GM23248 (cell line): Measurements from ENCODE around the gene PIK3C2B. TPM values are rescaled to one million over a fixed set of nuclear protein-coding genes. Genes with fewer than 3 reads are reported as not detected.

ENCODE experiments used
- DNase-seq: peaks from one replicate; pipeline ENCODE4 v3.0.0-alpha.2; 2015
- H2AFZ ChIP-seq: fragments of 200-600 bp; sonication (generic); 2 replicates; pipeline ENCODE4 v1.6.1; 2016; ENCODE audit warnings: antibody characterized with exemption
- H3F3A ChIP-seq: fragments of 200-600 bp; sonication (generic); 2 replicates; pipeline ENCODE4 v1.6.1; 2016; ENCODE audit warnings: mild to moderate bottlenecking, antibody characterized with exemption, mixed run types; ENCODE audit not compliant: insufficient read depth
- H3K27ac ChIP-seq: fragments of 200-600 bp; sonication (generic); 2 replicates; pipeline ENCODE4 v1.5.1; 2016; ENCODE audit warnings: mild to moderate bottlenecking
- H3K27me3 ChIP-seq: fragments of 200-600 bp; sonication (generic); replicated peaks from 2 replicates; pipeline ENCODE4 v1.6.1; 2016; ENCODE audit warnings: mild to moderate bottlenecking; ENCODE audit not compliant: insufficient read depth
- H3K36me3 ChIP-seq: fragments of 200-600 bp; sonication (generic); 2 replicates; pipeline ENCODE4 v1.6.1; 2016; ENCODE audit warnings: low read depth, mild to moderate bottlenecking
- H3K4me1 ChIP-seq: fragments of 200-600 bp; sonication (generic); 2 replicates; pipeline ENCODE4 v1.6.1; 2016; ENCODE audit warnings: mild to moderate bottlenecking; ENCODE audit not compliant: insufficient read depth
- H3K4me2 ChIP-seq: fragments of 200-600 bp; sonication (generic); one replicate; pipeline ENCODE4 v1.6.1; 2016; ENCODE audit warnings: mild to moderate bottlenecking; ENCODE audit not compliant: unreplicated experiment
- H3K4me3 ChIP-seq: fragments of 200-600 bp; sonication (generic); 2 replicates; pipeline ENCODE4 v1.5.1; 2016; ENCODE audit warnings: mild to moderate bottlenecking
- H3K79me2 ChIP-seq: fragments of 200-600 bp; sonication (generic); 2 replicates; pipeline ENCODE4 v1.6.1; 2016; ENCODE audit warnings: mild to moderate bottlenecking; ENCODE audit not compliant: insufficient read depth
- H3K9ac ChIP-seq: fragments of 200-600 bp; sonication (generic); 2 replicates; pipeline ENCODE4 v1.6.1; 2016; ENCODE audit warnings: mild to moderate bottlenecking
- H3K9me2 ChIP-seq: fragments of 200-600 bp; sonication (generic); 2 replicates; pipeline ENCODE4 v1.6.1; 2016; ENCODE audit warnings: mixed run types, mild to moderate bottlenecking, moderate library complexity; ENCODE audit not compliant: insufficient read depth
- H3K9me3 ChIP-seq: fragments of 200-600 bp; sonication (generic); one replicate; pipeline ENCODE4 v1.6.1; 2017; ENCODE audit warnings: low read depth
- H4K20me1 ChIP-seq: fragments of 200-600 bp; sonication (generic); 2 replicates; pipeline ENCODE4 v1.6.0; 2016; ENCODE audit not compliant: insufficient read depth
- EZH2 ChIP-seq: fragments of 200-600 bp; sonication (generic); IDR thresholded peaks from 2 replicates; pipeline ENCODE4 v1.6.1; 2018; ENCODE audit warnings: antibody characterized with exemption, mild to moderate bottlenecking; ENCODE audit not compliant: insufficient read depth, poor library complexity, severe bottlenecking
- EZH2phosphoT487 ChIP-seq: fragments of 200-600 bp; sonication (generic); IDR thresholded peaks from 2 replicates; pipeline ENCODE4 v1.6.1; 2018; ENCODE audit warnings: antibody characterized with exemption, moderate library complexity, mild to moderate bottlenecking, low read depth; ENCODE audit not compliant: insufficient read depth
- WGBS, 2 experiments: methylation state at CpG; one replicate each; pipeline ENCODE4 v1.1.6; 2015 to 2017; ENCODE audit warnings: low lambda C conversion rate in 2 of 2, low coverage in 1 of 2; ENCODE audit errors: missing lambda C conversion rate in 2 of 2; 5-methylcytosine and 5-hydroxymethylcytosine counted together
- in situ Hi-C: fragments of 300-500 bp; cut with MboI; formaldehyde crosslinking; loops from 2 replicates; pipeline ENCODE4 v1.15.0; 2020
- polyA plus RNA-seq: library from polyadenylated mRNA; unstranded; fragments of >200 nt; fragmentation: Nextera tagmentation; extraction: Ambion mirVana; gene quantifications from 2 replicates; pipeline ENCODE4 v1.2.1, GENCODE V29; 2016
- total RNA-seq: library from RNA; depleted of rRNA; stranded (reverse); fragments of >200 nt; shearing (Covaris generic); gene quantifications from 2 replicates; pipeline ENCODE4 v1.2.3, GENCODE V29; 2014

Gene PIK3C2B
- total and polyA plus RNA-seq, 2 experiments from 2014 or later: 0.20 to 0.76 TPM

DNA sequence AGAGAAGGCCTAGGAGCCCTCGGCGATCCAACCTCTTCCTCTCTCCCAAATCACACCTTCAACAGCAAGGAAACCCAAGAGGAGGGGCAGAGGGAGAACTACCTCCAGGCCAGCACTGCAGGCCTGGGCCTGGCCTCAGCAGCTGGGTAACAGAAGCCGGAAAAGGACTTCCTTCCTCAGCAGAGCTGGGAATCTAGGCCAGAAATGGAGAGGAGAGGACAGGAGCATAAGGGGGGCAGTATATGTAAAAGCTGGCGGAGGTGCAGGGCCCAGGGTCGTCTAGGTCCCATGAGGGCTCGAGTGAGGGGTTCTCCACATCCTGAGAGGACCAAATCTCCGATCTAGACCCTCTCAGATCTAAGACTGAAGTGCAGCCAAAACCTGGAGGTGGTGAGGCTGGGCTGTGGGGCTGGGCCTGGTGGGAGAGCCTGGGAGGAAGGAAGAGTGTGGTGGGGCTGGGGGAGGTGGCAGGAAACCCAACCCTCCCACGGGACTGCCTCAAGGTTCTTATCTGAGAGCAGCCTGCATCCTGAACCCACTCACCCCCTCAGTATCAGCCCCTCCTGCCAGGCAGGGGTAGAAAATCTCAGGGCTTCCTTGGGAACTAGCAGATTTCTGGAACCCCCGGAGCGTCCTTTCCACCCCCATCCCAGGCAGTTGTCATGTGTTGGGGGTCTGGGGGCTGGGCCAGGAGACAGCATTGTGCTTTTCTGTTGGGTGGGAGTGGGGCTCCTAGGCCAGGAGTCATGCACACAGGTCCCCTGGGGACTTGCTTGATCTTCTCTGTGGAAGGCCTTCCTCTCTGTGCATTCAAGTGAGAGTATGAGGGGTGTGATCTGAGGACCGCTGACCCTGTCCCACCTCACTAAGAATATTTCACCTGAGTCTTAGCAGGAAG, 33.0 kb downstream of the PIK3C2B start:
- Histone ChIP-seq H3K36me3 (no peaks in the 10 kb centered on the region), H3K9ac (no peak overlapping the region), H2AFZ (no peak overlapping the region), H3K79me2 (no peaks in the 10 kb centered on the region), H3K9me2 (no peaks in the 10 kb centered on the region), H3F3A (no peaks in the 10 kb centered on the region), H3K9me3 (no peaks in the 10 kb centered on the region), H3K4me2 (no peak overlapping the region), H3K27me3 (peaks cover 6% of the 10 kb centered on the region), H3K27ac (no peak overlapping the region), H4K20me1 (no peaks in the 10 kb centered on the region), H3K4me1 (no peaks in the 10 kb centered on the region), H3K4me3 (no peak overlapping the region)
- WGBS, 2 experiments: 65% methylated on average over 10 to 11 of the region's 11 CpGs
- no peak for DNase-seq
- TF ChIP-seq EZH2phosphoT487: no peak
- in situ Hi-C loops: no loop called here

DNA sequence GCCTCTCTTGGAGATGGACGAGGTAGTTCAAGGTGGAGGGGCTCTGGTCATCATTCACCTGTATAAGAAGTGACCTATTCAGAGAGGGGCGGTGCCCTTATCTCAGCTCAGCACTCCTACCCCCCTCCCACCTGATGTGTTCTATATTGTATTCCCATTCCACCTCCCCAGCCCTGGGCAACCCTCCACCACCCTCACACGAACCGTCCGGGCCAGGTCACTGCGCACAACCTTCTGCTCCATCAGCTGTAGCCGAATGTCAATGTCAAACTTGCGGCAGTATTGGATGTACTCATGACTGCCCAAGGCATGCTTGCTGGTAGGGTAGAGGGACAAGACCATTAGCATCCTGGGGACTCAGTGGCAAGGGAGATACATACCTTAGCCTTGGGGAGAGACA, 34.3 kb downstream of the PIK3C2B start:
- no peak for DNase-seq

DNA sequence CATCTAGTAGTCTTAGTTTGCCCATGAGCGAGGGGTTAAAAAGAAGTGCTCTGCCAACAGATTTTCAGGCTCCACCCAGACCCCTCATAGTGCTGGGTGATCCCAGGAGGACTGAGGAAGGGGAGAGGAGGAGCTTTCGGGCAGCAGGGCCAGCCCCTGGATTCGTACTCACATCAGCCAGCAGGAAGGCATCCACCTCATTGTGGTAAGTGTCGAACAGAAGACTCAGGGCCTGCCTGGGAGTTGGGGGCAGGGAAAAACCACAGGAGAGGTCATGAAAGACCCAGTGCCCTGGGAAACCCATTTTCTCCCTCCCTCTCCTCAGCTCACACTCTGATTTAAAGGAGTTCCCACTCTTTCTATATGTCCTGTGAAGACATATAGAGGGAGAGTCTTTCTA, 34.9 kb downstream of the PIK3C2B start:
- whole genome bisulfite sequencing, 2 experiments: 78 to 83% methylated on average over 3 to 4 of the region's 4 CpGs

More for the DNA sequence above, 34.3 kb downstream of the PIK3C2B start:
- H3K9me3 ChIP-seq: no peaks in the 10 kb centered on the region
- no peak overlapping the region for H3K27ac ChIP-seq
- no peaks in the 10 kb centered on the region for H3K4me1 ChIP-seq
- no peak overlapping the region for H3K4me3 ChIP-seq
- H3K4me2 ChIP-seq: no peak overlapping the region
- WGBS, 2 experiments: 87 to 91% methylated on average over 8 of the region's 8 CpGs
- TF ChIP-seq EZH2 (no peak), EZH2phosphoT487 (no peak)
- no peaks in the 10 kb centered on the region for H3F3A ChIP-seq
- no peak overlapping the region for H3K9ac ChIP-seq
- H3K9me2 ChIP-seq: no peaks in the 10 kb centered on the region
- H2AFZ ChIP-seq: no peak overlapping the region
- H4K20me1 ChIP-seq: no peaks in the 10 kb centered on the region
- in situ Hi-C loops: no loop called here
- H3K79me2 ChIP-seq: no peaks in the 10 kb centered on the region
- H3K27me3 ChIP-seq: peaks cover 6% of the 10 kb centered on the region
- no peaks in the 10 kb centered on the region for H3K36me3 ChIP-seq

DNA sequence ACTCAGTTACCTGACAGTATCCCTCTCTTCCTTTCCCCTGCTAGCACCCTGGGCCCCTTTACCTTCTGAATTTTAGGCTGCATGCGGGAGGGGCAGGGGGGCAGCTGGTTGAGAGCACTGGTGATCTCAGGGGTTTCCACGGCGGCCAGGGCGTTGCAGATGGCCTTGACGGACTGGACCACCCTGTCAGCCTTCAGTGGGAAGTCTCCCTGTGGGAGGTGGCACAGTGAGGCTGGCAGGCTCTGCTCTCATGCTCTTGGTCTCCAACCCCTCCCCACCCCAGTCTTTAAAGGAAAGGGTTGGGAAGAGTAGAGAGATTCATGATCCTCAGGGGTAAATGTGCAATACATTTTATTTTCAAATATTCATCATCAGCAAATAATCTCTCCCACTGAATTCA, 36.9 kb downstream of the PIK3C2B start:
- no peak overlapping the region for H3K9ac ChIP-seq
- H3K4me2 ChIP-seq: no peak overlapping the region
- no peaks in the 10 kb centered on the region for H3K79me2 ChIP-seq
- no peak overlapping the region for H2AFZ ChIP-seq
- in situ Hi-C loops: no loop called here
- no peak for DNase-seq
- H3K27ac ChIP-seq: no peak overlapping the region
- WGBS, 2 experiments: 57% methylated on average over 5 of the region's 5 CpGs
- H3K9me2 ChIP-seq: no peaks in the 10 kb centered on the region
- no peaks in the 10 kb centered on the region for H3K9me3 ChIP-seq
- no peaks in the 10 kb centered on the region for H3K4me1 ChIP-seq
- no peaks in the 10 kb centered on the region; the same call in 1 of the 2 replicates for H3K27me3 ChIP-seq
- H3F3A ChIP-seq: no peaks in the 10 kb centered on the region
- H3K36me3 ChIP-seq: no peaks in the 10 kb centered on the region
- no peak overlapping the region for H3K4me3 ChIP-seq
- TF ChIP-seq EZH2 (no peak), EZH2phosphoT487 (no peak)
- H4K20me1 ChIP-seq: no peaks in the 10 kb centered on the region

More for the DNA sequence above, 34.9 kb downstream of the PIK3C2B start:
- no peaks in the 10 kb centered on the region for H3K79me2 ChIP-seq
- TF ChIP-seq EZH2phosphoT487 (no peak), EZH2 (no peak)
- no peak overlapping the region for H2AFZ ChIP-seq
- no peak overlapping the region for H3K9ac ChIP-seq
- in situ Hi-C loops: no loop called here
- no peaks in the 10 kb centered on the region for H3K36me3 ChIP-seq
- no peak overlapping the region for H3K27ac ChIP-seq
- no peaks in the 10 kb centered on the region for H3K4me1 ChIP-seq
- no peak overlapping the region for H3K4me2 ChIP-seq
- H3F3A ChIP-seq: no peaks in the 10 kb centered on the region
- peaks cover 3% of the 10 kb centered on the region for H3K27me3 ChIP-seq
- H3K4me3 ChIP-seq: no peak overlapping the region
- H3K9me3 ChIP-seq: no peaks in the 10 kb centered on the region
- no peaks in the 10 kb centered on the region for H4K20me1 ChIP-seq
- H3K9me2 ChIP-seq: no peaks in the 10 kb centered on the region
- DNase-seq: no peak
